T-helper 1 cell treated with Interleukin-12 subunit alpha and Interleukin-12 subunit beta and Interleukin-4 antibody, amounts not matched to agents 30 ng/mL and 1 ng/mL, for 36 hours (primary cell): ENCODE results near the gene SLC44A1. TPM values are rescaled to one million over a fixed set of nuclear protein-coding genes. Genes with fewer than 3 reads are reported as not detected.

Source experiments
- intact Hi-C: fragments of 100-400 bp; cut with micrococcal nuclease; formaldehyde crosslinking; loops from one replicate; pipeline ENCODE4 v1.15.1; 2024
- total RNA-seq: library from RNA; stranded (reverse); gene quantifications from 2 replicates; pipeline ENCODE4 v1.2.3, GENCODE V29; 2022

The SLC44A1 gene
- total RNA-seq, 1 donor from 2014 or later = 8.7 TPM

DNA sequence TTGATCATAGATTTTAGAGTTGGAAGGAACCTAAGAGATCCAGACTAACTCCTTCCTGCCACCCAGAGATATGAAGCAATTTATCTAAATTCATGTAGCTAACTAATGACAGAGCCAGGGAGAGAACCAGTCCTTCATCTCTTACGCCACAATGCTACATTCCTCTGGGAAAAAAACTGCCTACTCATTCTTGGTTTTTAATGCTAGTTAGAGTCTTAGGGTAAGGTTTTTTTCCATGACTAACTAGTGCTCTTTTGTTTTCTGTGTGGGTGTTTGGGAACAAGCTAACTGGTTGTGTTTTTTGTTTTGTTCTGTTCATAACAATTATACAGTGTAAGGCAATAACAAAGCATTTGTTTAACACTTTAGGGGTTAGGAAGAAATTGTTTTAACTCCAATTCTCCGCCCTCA lies 52.4 kb downstream of the SLC44A1 start:
- intact Hi-C loops = no loop called here

DNA sequence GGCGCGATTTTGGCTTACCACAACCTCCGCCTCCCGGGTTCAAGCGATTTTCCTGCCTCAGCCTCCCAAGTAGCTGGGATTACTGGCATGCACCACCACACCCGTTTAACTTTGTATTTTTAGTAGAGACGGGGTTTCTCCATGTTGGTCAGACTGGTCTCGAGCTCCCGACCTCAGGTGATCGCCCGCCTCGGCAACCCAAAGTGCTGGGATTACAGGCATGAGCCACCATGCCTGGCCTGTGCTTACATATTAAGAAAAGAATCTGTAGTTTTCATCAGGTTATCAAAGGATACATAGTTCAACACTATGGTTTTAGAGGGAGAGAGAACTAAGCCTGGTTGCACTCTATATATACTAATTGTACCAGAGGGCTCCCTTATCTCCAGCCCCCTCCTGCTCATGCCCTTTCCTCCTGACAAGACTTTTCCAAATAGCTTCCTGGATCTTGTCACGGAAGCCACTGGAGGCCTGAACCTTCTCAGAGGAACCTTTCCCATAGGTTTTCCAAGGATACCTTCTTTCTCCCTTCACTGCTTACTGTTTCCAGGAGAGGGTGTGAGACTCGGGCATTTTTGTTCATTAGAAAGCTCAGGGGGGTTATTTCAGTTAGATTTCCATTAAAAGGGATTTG lies 53.1 kb downstream of the SLC44A1 start:
- intact Hi-C loops = no loop called here

DNA sequence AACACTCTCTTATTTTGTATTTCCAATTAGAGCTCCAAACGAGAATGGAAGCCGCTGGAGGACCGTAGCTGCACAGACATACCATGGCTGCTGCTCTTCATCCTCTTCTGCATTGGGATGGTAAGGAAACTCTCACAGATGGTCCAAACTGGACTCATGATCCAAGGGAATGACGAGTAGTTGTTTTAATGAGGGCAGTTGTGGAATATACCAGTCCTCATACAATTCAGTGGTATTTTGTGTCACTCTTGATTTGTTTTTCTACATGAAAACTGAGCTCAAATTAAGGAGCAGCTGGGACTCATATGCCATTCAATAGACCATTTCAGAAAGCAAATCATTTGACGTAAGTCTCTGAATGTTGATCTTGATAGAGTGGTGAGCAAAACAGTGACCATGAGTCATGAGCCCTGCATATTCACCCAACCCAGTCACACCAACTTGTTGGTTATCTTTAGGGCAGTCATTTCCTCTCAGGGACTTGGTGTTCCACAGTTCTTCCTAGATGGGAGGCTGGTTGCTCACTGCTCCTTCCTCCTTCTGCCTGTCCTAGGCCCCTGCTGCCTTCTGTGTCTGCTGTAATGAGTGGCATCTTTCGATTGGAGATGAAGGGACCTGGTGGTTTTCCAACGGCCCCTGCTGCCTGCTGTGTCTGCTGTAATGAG lies 54.9 kb downstream of the SLC44A1 start:
- intact Hi-C loops = no loop called here

DNA sequence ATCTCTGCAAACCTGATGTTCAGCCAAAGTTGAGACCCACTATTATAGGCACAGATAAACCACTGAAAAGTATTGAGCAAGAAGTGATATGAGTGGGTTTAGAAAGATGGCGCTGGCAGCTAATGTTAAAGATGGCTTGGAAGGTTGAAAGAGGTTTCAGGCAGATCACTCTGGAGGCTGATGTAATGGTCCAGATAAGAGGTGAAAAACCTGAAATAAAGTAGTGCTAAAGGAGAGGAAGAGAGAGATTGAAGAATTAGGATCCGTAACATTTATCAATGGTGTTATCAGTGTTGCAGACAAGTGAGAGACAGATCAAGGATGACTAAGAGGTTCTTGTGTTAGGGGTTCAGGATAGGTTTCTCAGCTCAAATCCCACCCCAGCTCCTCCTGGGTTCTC lies 58.3 kb downstream of the SLC44A1 start:
- intact Hi-C loops = no loop called here

DNA sequence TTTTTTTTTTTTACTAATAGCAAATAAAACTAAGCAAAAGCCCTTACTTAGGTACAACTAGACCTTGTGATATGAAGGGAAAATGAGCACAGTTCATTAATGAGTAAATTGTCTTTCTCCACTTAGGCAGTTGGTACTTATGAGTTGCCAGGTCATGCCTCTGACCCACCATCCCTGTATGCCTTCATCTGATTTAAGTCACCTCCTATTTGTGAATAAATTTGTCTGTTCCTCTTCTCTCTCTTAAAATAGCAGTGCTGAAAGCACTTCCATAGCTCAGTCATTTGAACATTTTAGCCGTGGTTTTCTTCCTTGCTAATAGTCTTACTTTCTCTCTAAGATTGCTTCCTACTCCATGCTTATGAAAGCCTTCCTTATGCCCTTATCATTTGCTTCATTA lies 61.4 kb downstream of the SLC44A1 start:
- intact Hi-C loops = no loop called here

DNA sequence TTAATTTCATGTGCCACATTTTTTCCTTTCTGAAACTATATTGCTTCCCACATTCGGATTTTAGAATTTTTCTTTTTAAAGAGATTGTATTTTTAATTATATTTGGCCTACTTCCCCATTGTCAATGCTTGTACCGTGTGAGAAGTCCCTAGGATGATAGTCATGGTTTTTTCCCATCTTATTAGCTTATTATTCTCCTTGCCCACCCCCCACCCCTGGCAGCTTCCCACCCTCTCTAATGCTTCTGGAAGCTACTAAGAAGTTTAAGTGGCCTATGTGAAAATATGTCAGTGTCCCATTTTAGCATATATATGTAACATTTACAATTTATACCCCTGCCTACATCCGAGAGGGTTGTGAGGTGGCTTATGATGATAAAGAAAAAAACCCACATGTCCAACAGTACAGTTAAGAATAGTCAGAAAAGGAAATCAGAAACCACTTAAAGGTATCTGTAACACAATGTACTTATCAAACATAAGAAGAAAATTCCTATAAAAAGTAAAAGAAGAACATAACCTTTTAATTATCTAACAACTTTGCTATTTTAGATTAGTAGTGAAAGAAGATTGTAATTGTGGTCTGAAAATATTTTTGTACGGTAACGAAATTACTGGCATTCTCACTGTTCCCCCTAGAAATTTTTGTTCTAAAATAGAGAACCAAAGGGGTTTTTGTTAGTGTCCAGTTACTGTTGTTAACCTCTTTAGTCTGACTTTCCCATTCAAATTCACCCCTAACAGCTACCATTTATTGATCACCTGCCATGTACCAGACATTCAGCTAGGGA lies 62.1 kb downstream of the SLC44A1 start:
- intact Hi-C loops = no loop called here

DNA sequence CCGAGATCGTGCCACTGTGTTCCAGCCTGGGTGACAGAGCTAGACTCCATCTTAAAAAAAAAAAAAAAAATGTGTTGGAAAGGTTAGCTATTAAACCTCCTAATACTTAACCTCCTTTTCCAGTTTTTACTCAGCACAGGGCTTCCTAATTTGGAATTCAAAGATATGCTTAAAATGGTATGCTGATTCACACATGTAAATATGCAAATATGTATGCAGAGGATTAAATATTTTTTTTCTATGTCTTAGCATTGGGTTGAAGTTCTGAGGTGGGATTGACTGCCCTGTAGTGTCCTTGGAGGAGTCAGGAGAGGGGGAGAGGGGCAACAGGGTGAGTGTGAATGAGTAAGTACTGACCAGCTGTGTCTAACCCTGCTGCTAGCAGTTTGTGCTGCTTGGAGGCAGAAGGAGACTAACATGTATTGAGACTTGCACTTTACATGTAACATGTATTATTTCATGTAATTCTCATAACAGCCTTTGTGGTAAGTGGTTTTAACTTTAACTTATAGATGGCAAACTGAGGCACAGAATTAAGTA lies 63.2 kb downstream of the SLC44A1 start:
- intact Hi-C loops = no loop called here

DNA sequence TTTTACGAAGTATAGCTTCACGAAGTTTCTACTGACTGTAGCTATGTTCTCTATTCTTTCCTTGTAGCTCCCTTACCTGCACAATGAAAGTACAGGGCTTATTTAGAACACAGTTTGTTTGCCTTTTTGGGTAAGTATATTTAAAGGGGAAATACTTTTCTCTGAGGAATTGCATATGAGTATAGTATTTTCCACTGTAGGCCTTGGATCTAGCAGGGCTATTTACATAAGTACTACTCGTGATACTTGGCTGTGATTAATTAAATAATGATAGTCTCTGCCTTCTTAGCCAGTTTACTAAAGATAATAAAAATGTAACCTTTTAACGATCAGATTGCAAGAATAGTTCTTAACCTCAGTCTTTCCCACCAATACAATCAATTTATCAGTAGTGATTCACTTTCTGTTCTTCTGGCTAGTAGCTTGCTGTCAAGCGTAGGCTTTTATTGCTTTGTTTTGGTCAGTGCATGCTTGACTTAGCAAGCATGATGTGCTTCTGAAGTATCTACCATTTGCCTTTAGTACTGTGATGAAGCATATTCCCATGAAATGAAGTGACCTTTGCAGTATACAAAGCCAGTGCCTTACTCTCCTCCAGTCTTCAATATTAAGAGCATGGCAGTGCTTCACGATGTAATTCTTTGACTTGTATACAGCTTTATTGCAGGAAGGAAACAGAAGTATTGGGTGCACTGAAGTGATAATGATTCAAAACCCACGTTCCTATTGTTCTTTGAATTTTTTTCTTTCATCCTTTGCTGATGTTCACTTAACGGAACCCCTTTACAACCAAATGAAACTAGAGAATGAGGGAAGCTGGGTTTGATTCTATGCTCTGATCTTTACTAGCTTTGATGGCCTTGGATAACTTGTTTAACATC lies 64.2 kb downstream of the SLC44A1 start:
- intact Hi-C loops = no loop called here

DNA sequence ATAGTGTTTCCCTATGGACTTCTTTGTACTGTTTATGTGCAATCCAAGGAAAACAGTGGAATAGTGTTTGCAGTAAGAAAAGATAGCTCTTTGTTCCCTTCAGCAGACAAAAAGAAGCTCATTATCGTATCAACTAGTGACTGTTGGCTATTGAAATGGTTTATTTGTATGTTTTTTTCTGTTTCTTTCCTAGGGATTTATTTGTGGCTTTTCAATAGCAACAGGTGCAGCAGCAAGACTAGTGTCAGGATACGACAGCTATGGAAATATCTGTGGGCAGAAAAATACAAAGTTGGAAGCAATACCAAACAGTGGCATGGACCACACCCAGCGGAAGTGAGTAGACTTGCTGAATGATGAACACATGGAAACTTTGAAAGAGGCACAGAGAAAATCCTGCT lies 65.1 kb downstream of the SLC44A1 start:
- intact Hi-C loops = no loop called here

DNA sequence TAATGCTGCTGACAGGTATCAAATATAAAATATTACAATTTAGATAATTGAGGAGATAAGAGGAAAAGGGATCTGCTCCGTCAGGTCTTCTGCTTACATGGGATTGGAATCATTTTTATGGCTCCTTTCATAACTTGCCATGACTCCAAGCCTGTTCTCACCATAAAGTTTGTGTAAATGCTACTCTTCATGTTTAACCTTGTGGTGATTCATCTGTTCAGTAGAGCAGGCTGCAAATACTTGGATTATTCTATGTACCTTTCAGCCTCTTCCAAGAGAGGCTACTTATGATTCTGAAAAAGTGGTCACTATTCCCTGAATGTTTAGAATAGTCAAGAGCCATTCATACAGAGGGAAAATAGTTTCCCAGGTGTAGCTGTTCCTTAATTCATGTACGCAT lies 66.9 kb downstream of the SLC44A1 start:
- intact Hi-C loops = no loop called here

DNA sequence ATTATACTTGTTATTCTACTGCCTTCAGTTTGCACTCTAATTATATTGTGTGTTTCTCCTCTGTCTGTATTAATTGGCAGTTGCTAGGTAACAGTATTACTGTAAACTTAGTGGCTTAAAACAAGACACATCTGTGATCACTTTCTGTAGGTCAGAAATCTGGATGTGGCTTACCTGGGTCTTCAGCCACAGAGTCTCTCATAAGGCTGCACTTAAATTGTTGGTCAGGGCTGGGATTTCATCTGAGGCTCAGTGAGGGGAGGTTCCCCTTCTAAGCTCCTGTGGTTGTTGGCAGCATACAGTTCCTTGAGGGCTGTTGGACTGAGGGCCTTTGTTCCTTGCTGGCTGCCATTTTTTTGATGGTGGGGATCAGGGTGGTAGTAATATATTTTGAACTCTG lies 68.8 kb downstream of the SLC44A1 start:
- intact Hi-C loops = no loop called here

DNA sequence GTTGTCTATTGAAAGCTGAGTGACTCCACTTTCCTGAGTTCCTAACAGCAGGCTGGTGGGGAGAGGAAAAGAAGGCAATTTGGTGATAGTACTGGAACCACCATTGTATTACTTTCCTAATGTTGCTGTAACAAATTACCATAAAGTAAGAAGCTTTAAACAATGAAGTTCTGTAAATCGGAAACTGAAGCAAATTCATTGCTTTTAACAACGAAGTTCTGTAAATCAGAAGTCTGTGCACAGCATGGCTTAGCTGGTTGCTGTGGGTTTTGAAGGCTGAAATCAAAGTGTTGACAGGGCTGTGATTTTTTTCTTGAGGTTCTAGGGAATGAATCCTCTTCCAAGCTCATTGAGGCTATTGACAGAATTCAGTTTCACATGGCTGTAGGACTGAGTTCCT lies 72.3 kb downstream of the SLC44A1 start:
- intact Hi-C loops = no loop called here

DNA sequence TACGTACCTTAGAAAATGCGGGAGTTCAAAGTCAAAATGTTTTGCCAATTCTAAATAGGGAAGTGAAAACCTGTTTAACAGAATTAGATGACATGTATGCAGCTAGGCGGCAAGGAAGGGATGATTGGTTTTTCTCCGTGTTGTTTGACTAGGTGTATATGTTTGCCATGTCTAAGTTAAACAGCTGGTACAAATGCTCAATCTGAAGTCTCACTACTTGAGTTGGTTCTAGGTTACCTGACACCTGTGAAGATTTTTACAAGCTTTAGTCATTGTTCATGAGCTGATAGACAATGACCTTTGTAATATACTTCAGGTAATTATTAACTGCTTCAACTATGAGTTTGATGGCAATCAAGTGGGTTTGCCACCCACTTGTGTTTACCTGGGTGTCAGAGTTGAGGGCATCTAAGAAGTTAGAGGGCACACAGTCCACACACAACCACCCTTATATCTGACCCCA lies 74.3 kb downstream of the SLC44A1 start:
- intact Hi-C loops = no loop called here

DNA sequence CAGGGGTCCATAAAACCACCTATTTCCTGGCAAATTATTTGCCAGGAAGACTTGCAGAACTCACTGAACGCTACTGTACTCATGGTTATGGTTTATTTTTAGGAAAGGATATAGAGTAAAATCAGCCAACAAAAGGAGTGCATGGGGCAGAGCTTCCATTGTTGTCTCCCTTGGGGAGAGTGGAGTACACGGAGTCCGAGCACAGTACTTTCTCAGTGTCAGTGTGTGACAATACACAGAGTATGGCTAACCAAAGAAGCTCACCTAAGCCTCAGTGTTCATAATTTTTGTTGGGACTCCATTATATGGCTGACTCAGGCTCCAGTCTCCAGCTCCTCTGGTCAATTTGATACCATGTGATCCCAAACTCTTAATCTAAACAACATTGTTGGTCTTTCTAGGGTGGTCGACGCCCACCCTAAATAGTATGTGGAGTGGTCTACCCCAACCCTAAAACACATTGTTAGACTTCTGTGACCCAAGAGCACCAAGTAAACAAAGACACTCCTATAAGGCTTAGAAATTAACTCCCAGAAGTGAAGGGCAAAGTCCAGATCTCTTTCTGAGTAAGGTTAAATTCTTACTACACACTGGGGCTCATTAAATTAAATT lies 74.9 kb downstream of the SLC44A1 start:
- intact Hi-C loops = no loop called here

DNA sequence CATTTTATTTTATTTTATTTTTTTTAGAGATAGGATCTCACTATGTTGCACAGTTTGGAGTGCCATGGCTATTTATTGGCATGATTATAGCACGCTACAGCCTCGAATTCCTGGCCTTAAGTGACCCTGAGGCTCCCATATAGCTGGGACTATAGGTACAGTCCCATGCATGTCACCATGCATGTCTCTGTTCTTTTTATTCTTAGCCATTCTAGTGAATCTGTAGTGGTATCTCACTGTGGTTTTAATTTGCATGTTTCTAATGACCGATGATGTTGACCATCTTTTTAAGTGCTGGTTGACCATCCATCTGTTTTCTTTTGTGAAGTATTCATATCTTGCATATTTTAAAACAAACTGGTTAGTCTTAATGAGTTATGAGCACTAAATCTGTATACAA lies 76.1 kb downstream of the SLC44A1 start:
- intact Hi-C loops = no loop called here

DNA sequence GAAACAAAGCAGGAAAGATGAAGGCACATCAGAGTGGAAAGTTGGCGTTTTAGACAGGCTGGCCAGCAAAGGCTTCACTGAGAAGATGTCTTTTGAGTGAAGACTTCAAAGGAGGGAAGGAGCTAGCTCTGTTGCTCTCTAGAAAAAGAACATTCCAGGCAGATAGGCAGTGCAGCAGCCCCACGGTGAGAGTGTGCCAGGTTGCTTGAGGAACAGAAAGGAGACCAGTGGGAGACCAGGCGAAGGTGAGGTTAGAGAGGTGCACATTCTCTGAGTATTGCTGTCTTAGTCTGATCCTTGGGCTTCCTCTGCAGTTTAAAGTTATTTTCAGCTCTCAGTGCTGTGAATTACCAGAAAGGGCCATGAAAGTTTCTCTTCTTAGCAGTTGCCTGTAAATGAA lies 83.8 kb downstream of the SLC44A1 start:
- intact Hi-C loops = no loop called here

DNA sequence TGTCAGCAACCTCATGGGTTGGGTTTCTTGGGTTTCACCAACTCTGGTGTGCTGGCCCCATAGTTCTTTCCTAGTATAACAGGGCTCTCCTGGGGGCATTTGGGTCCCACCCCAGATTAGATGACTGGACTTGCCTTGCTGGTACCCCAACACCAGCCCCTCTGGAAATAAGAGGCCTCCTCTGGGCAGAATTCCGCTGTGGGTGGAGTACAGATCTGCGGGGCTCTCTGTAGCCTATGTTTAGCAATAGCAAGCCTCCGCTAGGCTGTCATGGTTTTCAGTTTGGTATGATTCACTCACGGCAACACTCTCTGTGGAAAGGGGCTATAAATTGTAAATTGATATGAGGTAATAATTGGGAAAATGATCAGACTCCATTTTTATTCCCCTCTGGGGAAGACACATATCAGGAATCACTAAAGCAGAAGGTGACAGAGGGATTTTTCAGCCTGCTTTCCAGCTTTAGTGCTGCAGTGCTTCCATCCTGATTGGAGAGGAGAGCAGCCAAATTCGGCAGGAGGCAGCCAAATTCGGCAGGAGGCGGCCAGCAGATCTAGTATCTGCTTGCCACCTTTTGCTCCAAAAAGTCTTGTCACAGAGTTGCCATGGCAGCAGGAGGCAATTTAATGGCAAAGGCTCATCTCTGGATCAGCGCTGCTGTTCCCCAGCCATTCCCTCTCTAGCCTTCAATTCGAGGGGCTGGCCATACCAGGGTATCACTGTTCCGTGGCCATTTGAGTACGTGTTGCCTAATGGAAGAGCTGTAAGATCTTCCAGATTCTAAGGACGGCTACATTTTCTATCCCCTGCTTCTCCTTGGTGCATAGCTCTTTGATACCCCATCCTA lies 84.6 kb downstream of the SLC44A1 start:
- intact Hi-C loops = no loop called here

DNA sequence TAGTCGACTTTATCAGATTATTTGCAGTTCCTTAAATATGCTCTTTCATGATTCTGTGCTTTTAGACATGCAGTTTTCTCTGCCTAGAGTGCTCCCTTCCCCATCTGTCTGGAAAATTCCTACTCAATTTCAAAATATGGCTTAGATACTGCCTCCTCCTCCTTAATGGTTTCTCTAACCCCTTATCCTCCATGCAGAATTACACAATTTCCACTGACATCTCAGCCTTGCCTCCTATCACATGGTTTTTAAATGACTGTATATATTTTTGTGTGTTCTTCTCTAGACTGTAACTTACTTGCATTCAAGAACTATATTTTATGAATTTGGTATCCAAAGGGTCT lies 85.2 kb downstream of the SLC44A1 start:
- intact Hi-C loops = loop anchor here (5.0 kb wide), 1 partner anchor 67 kb away; no protein-coding TSS in a partner anchor

DNA sequence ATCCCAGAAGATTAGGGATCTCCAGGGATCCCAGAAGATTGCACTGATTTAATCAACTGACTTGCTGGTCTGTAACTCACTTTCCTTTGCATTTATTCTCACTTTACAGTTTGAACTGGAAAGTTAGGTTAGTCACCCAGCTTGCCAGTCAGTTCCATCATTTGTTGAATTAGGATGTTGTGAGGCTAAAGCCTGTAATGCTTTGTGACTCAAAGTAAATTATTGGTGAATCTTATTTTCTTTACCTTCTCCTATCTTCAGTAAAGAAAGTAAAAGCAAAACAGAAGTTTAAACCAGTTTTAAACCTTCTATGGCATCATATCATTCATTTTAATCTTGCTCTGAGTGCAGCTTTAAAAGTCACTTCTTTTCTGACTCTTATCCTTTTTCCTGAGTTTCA lies 85.8 kb downstream of the SLC44A1 start:
- intact Hi-C loops = loop anchor here (5.0 kb wide), 1 partner anchor 68 kb away; no protein-coding TSS in a partner anchor

DNA sequence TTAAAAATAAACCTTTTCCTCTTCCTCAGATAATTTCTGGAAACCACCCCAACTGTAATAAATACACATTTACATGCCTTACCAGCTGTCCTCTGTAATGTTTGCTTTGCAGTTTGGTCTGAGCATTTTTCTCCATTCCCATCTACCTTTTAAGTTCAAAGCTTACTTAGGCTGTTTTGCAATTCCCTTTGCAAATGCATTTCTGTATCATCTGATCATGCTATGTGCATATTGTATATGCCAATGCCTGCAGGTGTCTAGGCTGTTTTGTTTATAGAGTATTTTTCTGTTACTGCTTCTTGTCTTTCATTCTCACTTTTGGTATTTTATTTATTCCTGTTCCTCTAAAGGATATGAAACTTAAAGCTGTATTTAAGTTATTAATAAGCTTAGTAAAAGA lies 86.3 kb downstream of the SLC44A1 start:
- intact Hi-C loops = loop anchor here (5.0 kb wide), 1 partner anchor 68 kb away; no protein-coding TSS in a partner anchor
